Endodermal cell (in vitro differentiated cells): Measurements from ENCODE around the gene ZBTB47. TPM values are rescaled to one million over a fixed set of nuclear protein-coding genes. Genes with fewer than 3 reads are reported as not detected.
A peak's percentile ranks its signal among the peaks of the same experiment; 100 is the strongest.

Experiments used
- DNase-seq: peaks from one replicate; pipeline ENCODE4 v3.0.0-alpha.2; 2017
- H3K27ac ChIP-seq: 2 replicates; pipeline ENCODE4 v1.5.1; 2013; ENCODE audit warnings: mild to moderate bottlenecking, low read depth, low read length, moderate library complexity
- H3K27me3 ChIP-seq: 2 replicates; pipeline ENCODE4 v1.6.1; 2013; ENCODE audit warnings: mild to moderate bottlenecking, low read length, moderate library complexity; ENCODE audit not compliant: insufficient read depth, control insufficient read depth, poor library complexity, severe bottlenecking
- H3K36me3 ChIP-seq: 2 replicates; pipeline ENCODE4 v1.7.0; 2013; ENCODE audit warnings: mild to moderate bottlenecking, low read length, moderate library complexity; ENCODE audit not compliant: control insufficient read depth, insufficient read depth
- H3K4me1 ChIP-seq: one replicate; pipeline ENCODE4 v1.7.0; 2013; ENCODE audit warnings: low read length; ENCODE audit not compliant: control insufficient read depth, insufficient read depth
- H3K4me3 ChIP-seq: 2 replicates; pipeline ENCODE4 v1.5.1; 2013; ENCODE audit warnings: mild to moderate bottlenecking, low read length, moderate library complexity
- H3K9ac ChIP-seq: 2 replicates; pipeline ENCODE4 v1.6.1; 2013; ENCODE audit warnings: mild to moderate bottlenecking, low read length, moderate library complexity; ENCODE audit not compliant: poor library complexity, severe bottlenecking; ENCODE audit errors: extremely low read depth
- H3K9me3 ChIP-seq: 2 replicates; pipeline ENCODE4 v1.6.1; 2013; ENCODE audit warnings: mild to moderate bottlenecking, low read length, moderate library complexity; ENCODE audit not compliant: control insufficient read depth
- H3K27ac Mint-ChIP-seq: 2 replicates; pipeline ENCODE4 v1.8.0; 2020; ENCODE audit warnings: mixed read lengths
- H3K27me3 Mint-ChIP-seq: 2 replicates; pipeline ENCODE4 v1.8.0; 2021; ENCODE audit warnings: mild to moderate bottlenecking, mixed read lengths; ENCODE audit not compliant: insufficient read depth
- H3K36me3 Mint-ChIP-seq: 2 replicates; pipeline ENCODE4 v1.8.0; 2020; ENCODE audit warnings: low read depth, mixed read lengths
- H3K4me1 Mint-ChIP-seq: 2 replicates; pipeline ENCODE4 v1.8.0; 2020; ENCODE audit warnings: mixed read lengths
- H3K4me3 Mint-ChIP-seq: 2 replicates; pipeline ENCODE4 v1.8.0; 2020; ENCODE audit warnings: mild to moderate bottlenecking, moderate library complexity, mixed read lengths
- H3K9me3 Mint-ChIP-seq: 2 replicates; pipeline ENCODE4 v1.8.0; 2020; ENCODE audit warnings: mild to moderate bottlenecking, mixed read lengths
- WGBS, 2 experiments: methylation state at CpG; one replicate each; pipeline versions ENCODE4 v1.1.5 to v1.1.7; 2013; ENCODE audit warnings: missing lambda C conversion rate in 2 of 2, mixed read lengths in 1 of 2; ENCODE audit not compliant: insufficient coverage in 1 of 2, insufficient read length in 1 of 2; 5-methylcytosine and 5-hydroxymethylcytosine counted together
- total RNA-seq, 2 donors: library from RNA; stranded (reverse); fragmentation: NEBNext Ultra II Directional in 1 of 2; extraction: Animal tissue kit (Norgen Biotek cat#: 25700) in 1 of 2; gene quantifications; 2 replicates in 1 of 2; 3 replicates in 1 of 2; pipeline ENCODE4 v1.2.1, GENCODE V29; 2021
- TF ChIP-seq, protein P1 (sequence below): fragments of 200-600 bp; sonication (generic); conservative IDR thresholded peaks from 2 replicates; pipeline ENCODE4 v1.5.0; 2021; ENCODE audit warnings: antibody characterized with exemption, mild to moderate bottlenecking

The ZBTB47 gene
- total RNA-seq, 2 donors from 2014 or later = 4.6 to 7.2 TPM

DNA sequence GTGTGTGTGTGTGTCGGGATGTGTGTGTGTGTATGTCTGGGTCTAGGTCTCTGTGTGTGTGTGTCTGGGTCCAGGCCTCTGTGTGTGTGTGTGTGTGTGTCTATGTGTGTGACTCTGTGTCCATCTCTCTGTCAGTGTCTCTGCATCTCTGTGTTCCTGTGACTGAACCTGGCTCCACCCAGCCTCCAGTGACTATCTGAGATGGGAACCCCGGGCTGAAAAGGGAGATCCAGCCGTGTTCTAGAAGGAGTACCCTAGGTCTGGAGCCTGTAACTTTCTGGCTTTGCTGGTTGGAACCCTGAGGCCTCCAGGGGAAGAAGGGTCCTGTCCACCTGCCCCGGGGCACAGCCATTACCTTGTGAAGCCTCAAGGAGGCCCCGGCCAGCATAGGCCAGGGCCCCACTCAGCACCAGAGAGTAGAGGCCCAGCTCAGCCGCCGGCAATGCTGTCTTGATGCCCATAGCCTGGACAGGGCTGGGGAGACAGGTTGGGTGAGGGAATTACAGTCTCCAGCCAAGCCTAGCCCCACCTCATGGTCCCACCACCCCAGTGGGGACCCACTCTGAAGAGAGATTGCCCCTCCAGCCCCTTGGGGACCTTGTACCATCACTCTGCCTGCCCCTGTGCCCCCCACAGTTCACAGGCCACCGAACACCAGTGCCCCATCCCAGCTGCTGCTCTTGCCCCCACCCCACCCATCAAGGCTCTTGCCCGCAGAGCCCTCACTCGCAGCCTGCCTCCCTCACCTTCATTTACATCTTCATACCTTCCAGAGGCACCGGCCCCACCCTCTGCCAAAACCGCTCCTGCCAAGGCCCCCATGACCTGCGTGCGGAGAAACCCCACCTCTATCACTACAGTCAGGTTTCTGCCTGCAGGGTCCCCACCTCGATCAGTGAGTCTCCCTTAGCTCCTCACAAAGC, 47.1 kb downstream of the ZBTB47 start:
- no peaks in the 10 kb centered on the region for H3K36me3 Mint-ChIP-seq
- Histone ChIP-seq H3K36me3 (no peaks in the 10 kb centered on the region), H3K9ac (no peak overlapping the region)

DNA sequence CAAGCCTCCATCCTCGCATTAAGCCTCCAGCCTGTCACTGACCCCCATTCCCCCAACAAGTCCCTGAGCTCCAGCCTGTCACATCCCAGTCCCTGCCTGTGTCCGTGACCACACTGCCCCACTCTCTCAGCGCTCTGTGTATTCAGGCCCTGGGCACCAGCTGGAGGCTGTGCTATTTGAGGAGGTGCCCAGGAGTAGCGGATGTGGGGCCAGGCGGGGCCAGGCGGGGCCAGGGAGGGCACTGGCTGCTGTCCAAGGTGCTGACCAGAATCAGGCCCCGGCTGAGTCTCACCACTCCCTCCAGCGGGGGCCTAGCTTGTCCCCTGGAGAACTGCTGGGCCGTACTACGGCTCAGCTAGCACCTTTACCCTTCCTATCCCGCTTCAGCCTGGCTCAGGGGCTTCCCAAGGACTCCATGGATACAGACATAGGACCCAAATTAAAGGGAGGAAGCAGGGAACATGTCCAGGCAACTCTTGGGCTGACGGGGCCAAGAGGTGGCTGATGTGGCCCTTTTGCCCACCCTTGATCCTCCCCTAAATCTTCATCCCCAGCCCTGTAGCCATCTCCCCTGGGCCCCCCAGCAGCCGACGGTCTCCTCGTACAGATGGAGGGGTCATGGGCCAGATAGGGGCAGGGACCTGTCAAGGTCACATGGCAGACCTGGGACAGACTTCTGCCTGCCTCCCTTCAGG, 48.0 kb downstream of the ZBTB47 start:
- Mint-ChIP-seq H3K27ac (no peak overlapping the region), H3K36me3 (no peaks in the 10 kb centered on the region), H3K9me3 (no peaks in the 10 kb centered on the region), H3K4me1 (no peaks in the 10 kb centered on the region), H3K27me3 (peaks cover 5% of the 10 kb centered on the region), H3K4me3 (no peak overlapping the region)
- Histone ChIP-seq H3K27ac (no peak overlapping the region), H3K27me3 (no peaks in the 10 kb centered on the region), H3K4me1 (no peaks in the 10 kb centered on the region), H3K9me3 (no peaks in the 10 kb centered on the region), H3K9ac (no peak overlapping the region), H3K4me3 (no peak overlapping the region), H3K36me3 (no peaks in the 10 kb centered on the region)
- TF ChIP-seq, protein P1, sequence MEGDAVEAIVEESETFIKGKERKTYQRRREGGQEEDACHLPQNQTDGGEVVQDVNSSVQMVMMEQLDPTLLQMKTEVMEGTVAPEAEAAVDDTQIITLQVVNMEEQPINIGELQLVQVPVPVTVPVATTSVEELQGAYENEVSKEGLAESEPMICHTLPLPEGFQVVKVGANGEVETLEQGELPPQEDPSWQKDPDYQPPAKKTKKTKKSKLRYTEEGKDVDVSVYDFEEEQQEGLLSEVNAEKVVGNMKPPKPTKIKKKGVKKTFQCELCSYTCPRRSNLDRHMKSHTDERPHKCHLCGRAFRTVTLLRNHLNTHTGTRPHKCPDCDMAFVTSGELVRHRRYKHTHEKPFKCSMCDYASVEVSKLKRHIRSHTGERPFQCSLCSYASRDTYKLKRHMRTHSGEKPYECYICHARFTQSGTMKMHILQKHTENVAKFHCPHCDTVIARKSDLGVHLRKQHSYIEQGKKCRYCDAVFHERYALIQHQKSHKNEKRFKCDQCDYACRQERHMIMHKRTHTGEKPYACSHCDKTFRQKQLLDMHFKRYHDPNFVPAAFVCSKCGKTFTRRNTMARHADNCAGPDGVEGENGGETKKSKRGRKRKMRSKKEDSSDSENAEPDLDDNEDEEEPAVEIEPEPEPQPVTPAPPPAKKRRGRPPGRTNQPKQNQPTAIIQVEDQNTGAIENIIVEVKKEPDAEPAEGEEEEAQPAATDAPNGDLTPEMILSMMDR = peak; percentile 31
- 39 to 52% methylated on average over 6 to 15 of the region's 15 CpGs for WGBS, 2 experiments
- DNase-seq = peak; percentile 94

More for the DNA sequence above, 47.1 kb downstream of the ZBTB47 start:
- Mint-ChIP-seq H3K4me1 (no peaks in the 10 kb centered on the region), H3K27ac (no peak overlapping the region), H3K27me3 (peaks cover 5% of the 10 kb centered on the region), H3K9me3 (no peaks in the 10 kb centered on the region), H3K4me3 (no peak overlapping the region)
- DNase-seq = no peak
- Histone ChIP-seq H3K4me3 (no peak overlapping the region), H3K27ac (no peak overlapping the region), H3K9me3 (no peaks in the 10 kb centered on the region), H3K4me1 (no peaks in the 10 kb centered on the region), H3K27me3 (peaks cover 5% of the 10 kb centered on the region)
- TF ChIP-seq, protein P1 = no peak
- 72 to 83% methylated on average over 9 to 15 of the region's 15 CpGs for WGBS, 2 experiments

DNA sequence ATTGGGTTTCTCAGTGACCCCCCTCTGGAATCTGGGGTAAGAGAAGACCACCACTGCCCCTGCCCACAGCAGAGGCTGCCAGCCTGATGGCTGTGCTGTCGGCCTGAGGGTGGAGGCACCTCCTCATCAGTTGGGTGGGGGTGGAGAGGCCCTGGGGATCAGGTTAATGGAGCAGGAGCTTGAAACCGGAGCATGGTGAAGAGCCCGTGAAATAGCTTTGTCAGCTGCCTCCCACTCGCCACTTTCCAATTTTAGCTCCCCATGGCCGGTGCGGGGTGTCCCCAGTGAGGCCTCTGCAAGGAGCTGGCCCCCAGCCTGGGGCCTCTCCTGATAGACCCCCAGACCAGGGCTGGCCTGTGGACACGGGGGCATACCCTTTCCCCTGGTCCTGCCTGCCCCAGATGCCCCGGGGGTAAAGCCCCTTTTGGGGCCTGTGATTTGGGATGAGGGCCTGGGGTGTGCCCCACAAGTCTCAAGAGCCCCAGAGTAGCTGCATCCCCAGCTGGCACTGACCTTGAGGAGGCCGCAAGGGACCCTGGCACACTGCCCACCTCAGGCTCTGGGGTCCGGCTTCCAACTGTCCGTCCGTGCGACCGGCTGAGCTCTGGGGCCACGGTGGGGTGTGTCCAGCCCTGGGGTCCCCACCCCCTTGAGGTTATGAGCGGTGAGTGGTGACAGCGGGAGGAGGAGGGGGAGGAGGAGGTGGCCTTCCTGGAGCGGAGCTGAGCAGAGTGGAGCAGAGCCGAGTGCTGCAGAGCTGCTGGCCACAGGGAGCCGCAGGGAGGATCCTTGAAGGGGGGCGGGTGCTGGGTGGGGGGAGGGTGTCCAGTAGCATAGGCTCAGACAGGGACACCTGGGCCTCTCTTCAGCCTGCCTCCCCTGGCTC, 48.8 kb downstream of the ZBTB47 start, which contains the start of gene HHATL:
Gene HHATL (minus strand): TSS at position 733 of the 886 bp plus-strand sequence. CDS start 1,972 bp downstream, outside the sequence.
- H3K27me3 Mint-ChIP-seq = peaks cover 6% of the 10 kb centered on the region
- Histone ChIP-seq H3K9me3 (no peaks in the 10 kb centered on the region), H3K4me1 (no peaks in the 10 kb centered on the region), H3K36me3 (no peaks in the 10 kb centered on the region), H3K27ac (no peak within 1 kb of the TSS), H3K27me3 (no peaks in the 10 kb centered on the region), H3K4me3 (no peak within 1 kb of the TSS), H3K9ac (no peak within 1 kb of the TSS)
- H3K9me3 Mint-ChIP-seq = no peaks in the 10 kb centered on the region
- DNase-seq = no peak
- no peak within 1 kb of the TSS for H3K4me3 Mint-ChIP-seq
- 76 to 79% methylated on average over 5 to 21 of the region's 21 CpGs for WGBS, 2 experiments
- TF ChIP-seq, protein P1 = no peak
- H3K36me3 Mint-ChIP-seq = no peaks in the 10 kb centered on the region
- H3K4me1 Mint-ChIP-seq = no peaks in the 10 kb centered on the region
- H3K27ac Mint-ChIP-seq = no peak within 1 kb of the TSS
